K562 (cell line): ENCODE data around the gene CTSS. TPM values are rescaled to one million over a fixed set of nuclear protein-coding genes. Genes with fewer than 3 reads are reported as not detected.

Experiments
- ATAC-seq: fragments of 200-7000 bp; cut with Tn5 transposase; 3 replicates; pipeline ENCODE4 v1.9.1; 2020; ENCODE audit warnings: moderate library complexity
- BruUV-seq: library from RNA; stranded (reverse); fragments of 400-500 nt; replicated peaks from 2 replicates; lab custom pipeline; 2021; lab: Mats Ljungman, UMichigan
- CTCF ChIA-PET: fragments of 300-600 bp; formaldehyde crosslinking; extraction: SDS; loops from one replicate; lab custom pipeline; 2021; ENCODE audit warnings: low intra/inter-chr PET ratio; lab: Yijun Ruan, JAX
- POLR2A ChIA-PET: fragments of 300-600, 350-650 bp; sonication (Branson Sonifier 250); formaldehyde crosslinking; extraction: SDS; loops from one replicate; lab custom pipeline; 2021; ENCODE audit warnings: antibody characterized with exemption, inconsistent platforms; lab: Yijun Ruan, JAX
- DNase-seq, 4 experiments: peaks; one replicate each; pipeline versions ENCODE4 v3.0.0 to v3.0.0-alpha.2; 2011 to 2018; ENCODE audit warnings: low spot score in 3 of 4, mixed read lengths in 3 of 4; ENCODE audit errors: extremely low read depth in 1 of 4
- FAIRE-seq: peaks from 2 replicates; lab custom pipeline; 2011; peaks lifted over from hg19 to GRCh38; lab: Jason Lieb, UNC
- H2AFZ ChIP-seq: 2 replicates; pipeline ENCODE4 v1.6.0; 2011; ENCODE audit warnings: low read depth, low read length, control low read depth, inconsistent platforms
- H3K27ac ChIP-seq: fragments of 200-600 bp; 3 replicates; pipeline ENCODE4 v1.8.0; 2011; ENCODE audit warnings: low read depth, mild to moderate bottlenecking, control low read depth, inconsistent platforms, low read length, moderate library complexity, mixed read lengths; ENCODE audit errors: extremely low read depth
- H3K27me3 ChIP-seq, 2 experiments: fragments of 300-600 bp in 1 of 2; 2 replicates in 1 of 2; 3 replicates in 1 of 2; pipeline versions ENCODE4 v1.6.0 to v1.8.0; 2011; ENCODE audit warnings: inconsistent platforms in 2 of 2, low read length in 2 of 2, mild to moderate bottlenecking in 1 of 2, mixed read lengths in 1 of 2, moderate library complexity in 1 of 2; ENCODE audit not compliant: control insufficient read depth in 2 of 2, insufficient read depth in 2 of 2
- H3K36me3 ChIP-seq: fragments of 300-600 bp; 3 replicates; pipeline ENCODE4 v1.8.0; 2011; ENCODE audit warnings: mild to moderate bottlenecking, low read length, inconsistent platforms; ENCODE audit not compliant: control insufficient read depth, insufficient read depth
- H3K4me1 ChIP-seq, 2 experiments: fragments of 200-600 bp in 1 of 2; replicated peaks in 1 of 2; 2 replicates in 1 of 2; 3 replicates in 1 of 2; pipeline versions ENCODE4 v1.5.1 to v1.8.0; 2011; ENCODE audit warnings: inconsistent platforms in 2 of 2, low read length in 2 of 2, mild to moderate bottlenecking in 1 of 2, mixed read lengths in 1 of 2, moderate library complexity in 1 of 2; ENCODE audit not compliant: control insufficient read depth in 2 of 2, insufficient read depth in 2 of 2
- H3K4me2 ChIP-seq: 2 replicates; pipeline ENCODE4 v1.6.1; 2011; ENCODE audit warnings: low read length, control low read depth, inconsistent platforms, mixed read lengths; ENCODE audit not compliant: insufficient read depth
- H3K4me3 ChIP-seq: fragments of 200-600 bp; sonication (generic), shearing (Covaris generic); 2 replicates; pipeline ENCODE4 v1.5.1; 2016; ENCODE audit warnings: control low read depth, inconsistent platforms
- H3K79me2 ChIP-seq: fragments of 200-600 bp; 3 replicates; pipeline ENCODE4 v1.8.0; 2011; ENCODE audit warnings: low read length, inconsistent platforms; ENCODE audit not compliant: control insufficient read depth, insufficient read depth
- H3K9ac ChIP-seq, 2 experiments: 2 replicates each; pipeline versions ENCODE4 v1.6.0 to v1.6.1; 2011; ENCODE audit warnings: low read depth in 2 of 2, low read length in 2 of 2, control low read depth in 1 of 2, inconsistent platforms in 1 of 2, mild to moderate bottlenecking in 1 of 2, mixed read lengths in 1 of 2; ENCODE audit not compliant: insufficient read depth in 1 of 2
- H3K9me1 ChIP-seq: one replicate; pipeline ENCODE4 v1.6.0; 2011; ENCODE audit warnings: inconsistent platforms, mild to moderate bottlenecking, low read length, moderate library complexity; ENCODE audit not compliant: control insufficient read depth, insufficient read depth
- H3K9me3 ChIP-seq: replicated peaks from 2 replicates; pipeline ENCODE4 v1.5.1; 2011; ENCODE audit warnings: low read depth, low read length, inconsistent platforms; ENCODE audit not compliant: control insufficient read depth, insufficient read depth
- H4K20me1 ChIP-seq: replicated peaks from 2 replicates; pipeline ENCODE4 v1.6.1; 2011; ENCODE audit warnings: low read length, inconsistent platforms, mixed read lengths; ENCODE audit not compliant: control insufficient read depth, insufficient read depth
- MBD1 ChIP-seq: fragments of 250-450 bp; sonication (Bioruptor Pico); IDR thresholded peaks from 2 replicates; pipeline ENCODE4 v1.8.0; 2022; ENCODE audit warnings: inconsistent platforms
- NCOA1 ChIP-seq: fragments of 450-650 bp; IDR thresholded peaks from 2 replicates; pipeline ENCODE4 v1.6.1; 2016; ENCODE audit warnings: low read depth
- WGBS: fragments of 100-300 bp; shearing (Covaris generic); methylation state at CpG from one replicate; pipeline ENCODE4 v1.1.6; 2016; ENCODE audit warnings: low coverage, mixed read lengths; ENCODE audit not compliant: insufficient coverage; ENCODE audit errors: missing lambda C conversion rate; 5-methylcytosine and 5-hydroxymethylcytosine counted together
- in situ Hi-C: fragments of 300-500 bp; cut with MboI; formaldehyde crosslinking; loops from 4 replicates; pipeline ENCODE4 v1.15.0; 2018; ENCODE audit warnings: inconsistent platforms, mixed read lengths
- intact Hi-C: fragments of 100-400 bp; cut with micrococcal nuclease; formaldehyde crosslinking; loops from 2 replicates; pipeline ENCODE4 v1.14.2; 2022
- polyA plus RNA-seq, 8 experiments: library from polyadenylated mRNA; depleted of rRNA in 4 of 8; stranded (reverse) in 5 of 8; unstranded in 3 of 8; fragments of >200 nt; fragmentation: Nextera tagmentation in 2 of 8; fragmentation: Illumina TruSeq in 1 of 8; extraction: Ambion mirVana in 2 of 8; extraction: Trizol in 1 of 8; gene quantifications; 2 replicates each; pipeline versions ENCODE4 v1.2.1 to v1.2.3, GENCODE V29; 2011 to 2014; ENCODE audit warnings: inconsistent platforms in 1 of 8, missing spikeins in 1 of 8
- total RNA-seq, 7 experiments: library from RNA; depleted of rRNA in 6 of 7; stranded (reverse); fragments of >200 nt in 6 of 7; fragmentation: Illumina TruSeq in 2 of 7; extraction: Trizol in 2 of 7; gene quantifications; 2 replicates each; pipeline versions ENCODE4 v1.2.1 to v1.2.3, GENCODE V29; 2011 to 2021; ENCODE audit warnings: low replicate concordance in 1 of 7

The CTSS gene
- total and polyA plus RNA-seq, 9 of the 15 experiments (the other 6 are each of a cell fraction or from before 2014, with no cell fraction given) = 8.6 to 24.9 (median 10.3) TPM

DNA sequence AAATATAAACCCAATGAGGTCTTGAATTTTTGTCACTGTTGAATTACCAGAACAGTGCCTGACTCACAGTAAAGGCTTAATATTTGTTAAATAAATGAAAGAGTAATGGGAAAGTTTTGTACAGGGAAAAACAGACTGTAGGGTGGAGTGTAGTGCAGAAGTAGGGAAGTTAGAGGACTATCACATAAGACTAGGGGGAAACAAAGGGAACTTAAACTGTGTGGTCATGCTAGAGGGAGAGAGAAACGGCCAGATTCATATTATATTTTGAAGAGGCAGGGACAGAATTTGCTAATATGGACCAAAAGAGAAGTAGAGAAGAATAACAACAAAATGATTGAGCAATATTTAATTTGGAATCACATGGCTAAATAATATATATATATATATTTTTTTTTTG lies 27.6 kb upstream of the CTSS start:
- 10% methylated on average over 1 of the region's 1 CpG for WGBS
- in situ Hi-C loops = no loop called here
- intact Hi-C loops = no loop called here
- no peaks in the 10 kb centered on the region for H3K9me1 ChIP-seq
- H3K27me3 ChIP-seq = no peaks in the 10 kb centered on the region
- H3K9me3 ChIP-seq = no peaks in the 10 kb centered on the region
- DNase-seq (no peak), FAIRE-seq (no peak), ATAC-seq (no peak)
- POLR2A ChIA-PET = no interaction called here
- no peaks in the 10 kb centered on the region for H3K36me3 ChIP-seq
- no peaks in the 10 kb centered on the region for H4K20me1 ChIP-seq
- TF ChIP-seq NCOA1 = no peak
- no peaks in the 10 kb centered on the region for H3K79me2 ChIP-seq
- H2AFZ ChIP-seq = no peak overlapping the region
- H3K4me3 ChIP-seq = no peak overlapping the region
- CTCF ChIA-PET = no interaction called here
- H3K27ac ChIP-seq = no peak overlapping the region
- H3K4me1 ChIP-seq = no peaks in the 10 kb centered on the region; a peak in 1 of 5 replicates
- BruUV-seq = no TSS peak
- H3K4me2 ChIP-seq = no peak overlapping the region
- no peak overlapping the region for H3K9ac ChIP-seq

DNA sequence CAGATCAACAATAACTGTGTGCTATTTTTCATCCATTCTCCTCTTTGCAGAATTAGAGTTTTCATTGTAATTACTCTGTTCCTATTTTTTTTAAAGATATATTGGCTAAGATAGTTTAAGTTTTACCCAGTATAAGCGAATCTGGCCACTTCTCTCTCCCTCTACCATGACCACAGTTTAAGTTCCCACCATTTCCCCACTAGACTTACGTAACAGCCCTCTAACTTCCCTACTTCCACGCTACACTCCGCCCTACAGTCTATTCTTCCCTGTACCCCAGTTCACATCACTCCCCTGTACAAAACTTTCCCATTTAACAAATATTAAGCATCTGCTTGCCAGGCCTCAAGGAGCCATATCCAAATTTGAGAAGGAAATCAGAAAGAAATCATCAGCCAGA lies 26.0 kb upstream of the CTSS start:
- Histone ChIP-seq H3K27me3 (no peaks in the 10 kb centered on the region), H3K4me1 (peaks cover 0 to 3% of the 10 kb centered on the region in 2 experiments; a peak in 1 of 5 replicates), H3K4me2 (no peak overlapping the region), H3K4me3 (no peak overlapping the region)
- BruUV-seq = no TSS peak
- ATAC-seq = no peak
- WGBS = 76% methylated on average over 4 of the region's 4 CpGs
- CTCF ChIA-PET = no interaction called here
- no peak for TF ChIP-seq MBD1
- TF ChIP-seq, all 486 proteins: peak for 0
- Histone ChIP-seq H3K9me1 (no peaks in the 10 kb centered on the region), H3K27ac (no peak overlapping the region), H3K36me3 (no peaks in the 10 kb centered on the region), H3K9ac (no peak overlapping the region), H4K20me1 (no peaks in the 10 kb centered on the region), H3K79me2 (no peaks in the 10 kb centered on the region), H2AFZ (no peak overlapping the region), H3K9me3 (no peaks in the 10 kb centered on the region)
- intact Hi-C loops = no loop called here
- in situ Hi-C loops = no loop called here
- no peak for FAIRE-seq
- no peak for DNase-seq
- POLR2A ChIA-PET = interaction anchor here (1.0 to 1.2 kb wide), 2 partner anchors 8 to 230 kb away, joined by 3 read pairs; no protein-coding TSS in a partner anchor
